ENCODE measurements around the gene MAPK10.

MAPK10 gene

GRCh38 chr4:86272669-86273068 lies 87.2 kb downstream of the MAPK10 start:
- no peak for DNase-seq

- no peak for DNase-seq
These were observed 88.8 kb downstream of the MAPK10 start for GRCh38 chr4:86271057-86271456.

GRCh38 chr4:86269354-86269753 lies 90.5 kb downstream of the MAPK10 start:
- DNase-seq, result no peak

DNA sequence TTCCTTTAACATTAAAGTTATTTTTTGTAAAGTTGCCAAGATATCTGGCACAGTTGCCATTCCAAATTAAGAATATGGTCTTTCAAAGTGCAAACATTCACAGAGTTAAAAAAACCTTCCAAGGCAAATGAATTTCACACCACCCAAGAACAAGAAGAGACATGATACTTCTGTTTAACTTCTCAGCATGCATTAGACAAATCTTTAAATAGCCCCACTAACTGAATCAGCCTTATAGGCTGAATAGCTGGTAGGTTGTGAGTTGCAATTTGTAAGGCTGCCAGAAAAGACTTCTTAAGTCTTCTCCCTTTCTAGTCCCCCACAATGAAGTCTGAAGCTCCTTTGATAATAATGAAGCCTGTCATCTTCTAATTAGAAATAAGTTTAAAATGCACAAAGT lies 95.6 kb downstream of the MAPK10 start:
- no peak for DNase-seq

DNA sequence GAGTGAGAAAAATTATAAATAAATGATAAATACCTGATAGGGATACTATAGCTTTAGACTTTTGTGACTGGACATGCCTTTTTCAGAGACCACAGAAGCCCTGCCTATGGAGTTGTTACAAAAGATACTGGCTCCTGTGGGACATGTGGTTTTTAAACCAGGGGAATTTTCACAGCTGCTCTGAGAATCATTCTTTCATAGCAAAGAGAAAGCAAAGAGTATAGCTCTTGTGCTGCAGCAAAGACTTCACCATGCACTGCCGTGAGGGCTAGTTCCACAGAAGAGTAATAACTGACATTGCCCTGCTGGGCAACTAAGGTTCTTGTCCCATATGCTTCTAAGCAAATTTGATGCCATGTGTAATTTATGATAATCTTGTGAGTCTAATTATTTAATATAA lies 98.2 kb downstream of the MAPK10 start:
- DNase-seq, result no peak

DNA sequence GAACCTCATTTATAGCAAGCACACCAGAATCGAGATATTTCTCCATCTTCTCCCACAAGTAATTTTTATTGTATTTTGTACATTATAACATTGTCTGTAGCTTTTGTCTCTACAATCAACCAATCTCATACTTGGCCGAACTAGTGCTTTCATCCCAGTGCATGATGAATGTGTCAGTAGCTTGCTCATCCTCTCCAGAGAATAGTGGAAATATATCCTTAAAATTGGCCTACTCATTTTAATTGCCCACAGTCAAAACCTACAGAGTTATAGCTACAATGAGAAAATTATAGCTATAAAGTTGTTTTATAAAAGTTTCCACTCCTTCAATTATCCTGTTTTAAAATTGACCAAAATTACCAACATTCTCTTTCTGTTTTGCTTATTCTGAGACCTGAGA lies 103.8 kb downstream of the MAPK10 start:
- no peak for DNase-seq

DNA sequence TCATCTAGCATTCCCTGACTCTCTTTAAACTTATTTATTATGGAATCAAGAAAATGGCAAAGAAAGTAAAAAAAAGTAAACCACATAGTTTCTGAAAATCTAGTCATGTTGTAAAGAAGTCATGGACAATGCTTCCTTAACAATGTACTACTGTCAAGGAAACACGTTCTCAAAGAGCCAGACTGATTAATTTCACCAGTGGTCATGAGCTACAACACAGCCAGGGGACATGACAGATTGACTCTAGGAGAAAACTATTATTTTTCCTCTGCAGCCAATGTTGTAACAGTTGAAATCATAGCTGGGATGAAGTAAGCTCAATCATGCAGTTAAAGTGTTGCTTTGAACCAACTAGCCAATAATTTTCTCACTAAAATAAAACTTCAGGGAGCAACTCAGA lies 109.2 kb downstream of the MAPK10 start:
- DNase-seq, result no peak

DNA sequence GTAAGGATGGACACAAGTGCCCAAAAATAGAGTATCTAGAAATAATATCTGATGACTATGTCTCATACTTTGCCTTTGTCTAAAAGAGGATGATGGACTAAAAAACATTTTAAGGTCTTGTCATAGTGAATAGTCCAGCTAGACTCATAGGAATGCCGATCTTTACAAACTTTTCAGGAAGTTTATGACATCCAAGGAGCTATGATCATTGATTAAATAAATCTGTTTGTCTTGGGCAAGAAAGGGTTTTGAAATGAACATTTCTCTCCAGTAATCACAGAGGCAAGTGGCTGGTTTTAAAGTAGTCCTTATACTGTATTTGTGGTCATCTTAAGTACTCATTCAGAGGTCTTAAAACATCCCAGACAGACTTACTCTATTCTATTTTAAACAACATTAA lies 109.8 kb downstream of the MAPK10 start:
- no peak for DNase-seq

DNA sequence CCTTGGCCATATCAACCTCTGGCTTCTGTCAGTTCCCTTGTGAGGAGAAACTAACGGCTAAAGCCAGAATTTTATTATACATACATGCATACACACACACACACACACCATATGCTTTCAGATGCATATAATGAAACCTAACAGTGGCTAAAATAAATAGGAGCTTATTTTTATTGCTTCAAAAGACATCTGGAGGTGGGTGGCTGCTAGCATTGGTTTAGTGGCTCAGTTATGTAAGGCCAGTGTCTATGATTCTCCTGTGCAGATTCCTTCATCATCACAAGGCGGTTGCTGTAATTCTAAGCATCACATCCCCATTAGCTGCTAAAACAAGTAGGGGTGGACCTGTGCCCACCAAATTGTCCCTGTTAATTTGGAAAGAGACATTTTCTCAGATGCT lies 110.8 kb downstream of the MAPK10 start:
- no peak for DNase-seq

DNA sequence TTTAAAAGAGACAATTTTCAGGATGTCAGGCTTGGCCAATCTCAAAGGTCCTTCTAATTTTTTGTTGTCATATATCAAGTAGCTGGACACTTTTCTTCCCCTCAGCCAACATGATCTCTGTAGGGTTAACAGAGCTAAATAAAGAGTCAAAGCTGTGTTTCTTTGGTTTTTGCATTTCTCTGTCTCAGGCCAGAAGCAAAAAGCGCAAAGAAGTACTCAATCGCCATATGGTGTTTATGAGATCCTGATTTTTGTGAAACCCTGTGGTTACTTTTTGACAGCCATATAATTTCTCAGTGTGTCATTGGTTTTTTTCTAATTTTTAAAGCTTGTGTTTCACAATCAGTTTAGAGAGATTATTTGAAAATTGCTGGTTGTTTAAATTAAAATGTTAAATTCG lies 111.9 kb downstream of the MAPK10 start:
- DNase-seq, result no peak

- no peak for DNase-seq
These were observed 112.5 kb downstream of the MAPK10 start for GRCh38 chr4:86247320-86247719.

DNA sequence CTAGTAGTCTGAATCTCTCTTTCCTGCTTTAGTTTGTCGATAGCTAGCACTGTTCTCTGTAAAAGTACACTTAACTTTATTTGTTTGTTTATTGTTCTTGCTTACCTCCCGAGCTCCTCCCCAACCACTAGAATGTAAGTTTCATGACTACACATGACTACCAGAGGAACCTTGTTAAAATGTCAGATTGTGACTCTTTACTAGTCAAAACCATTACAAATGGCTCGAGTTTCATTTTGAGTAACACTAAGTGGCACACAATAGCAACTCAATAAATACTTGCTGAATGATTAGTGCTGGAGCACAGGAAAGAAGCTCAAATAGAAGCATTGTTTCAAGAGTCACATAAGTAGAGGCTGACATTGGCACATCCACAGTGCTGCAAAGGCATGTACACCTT lies 116.1 kb downstream of the MAPK10 start:
- DNase-seq, result no peak

GRCh38 chr4:86242677-86243076 lies 117.2 kb downstream of the MAPK10 start:
- DNase-seq, result no peak

GRCh38 chr4:86235549-86235948 lies 124.3 kb downstream of the MAPK10 start:
- DNase-seq, result no peak

DNA sequence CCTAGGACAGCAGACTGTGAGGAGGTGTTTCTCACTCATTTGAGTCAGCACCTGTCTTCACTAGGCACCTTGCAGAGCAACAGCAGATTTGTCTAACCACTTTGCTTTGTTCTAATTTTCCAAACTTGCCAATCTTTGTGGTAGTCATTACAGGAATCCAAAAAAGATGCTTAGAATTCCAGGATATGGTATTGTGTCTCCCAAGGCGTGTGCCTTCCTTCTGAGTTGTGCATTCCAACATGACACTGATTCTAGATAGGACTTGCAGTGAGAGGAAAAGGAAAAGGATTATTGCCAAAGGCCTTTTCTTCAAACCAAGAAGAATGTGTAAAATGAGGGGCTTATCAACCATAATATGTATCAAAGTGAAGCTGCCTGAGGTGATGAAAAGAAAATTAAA lies 126.2 kb downstream of the MAPK10 start:
- no peak for DNase-seq

DNA sequence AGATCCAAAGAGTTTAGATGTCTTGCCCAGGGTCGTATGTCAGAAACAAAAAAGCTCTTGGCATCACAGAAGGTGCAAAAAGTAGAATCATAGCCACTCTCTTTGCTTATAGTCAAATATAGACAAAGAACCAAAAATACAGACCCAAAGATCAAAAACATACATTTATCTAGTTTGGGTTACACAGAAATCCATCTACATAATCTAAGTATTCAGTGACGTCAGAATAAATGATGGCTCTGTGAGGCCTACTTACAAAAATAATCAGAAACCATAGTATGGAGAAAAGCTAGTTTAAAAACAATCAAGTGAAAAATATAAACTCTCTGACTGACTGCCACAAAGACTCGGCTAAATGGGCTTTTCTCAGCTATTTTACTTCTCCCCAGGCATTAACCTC lies 126.8 kb downstream of the MAPK10 start:
- no peak for DNase-seq

GRCh38 chr4:86223472-86223871 lies 136.4 kb downstream of the MAPK10 start:
- no peak for DNase-seq

- no peak for DNase-seq
These were observed 138.9 kb downstream of the MAPK10 start for GRCh38 chr4:86221002-86221401.

DNA sequence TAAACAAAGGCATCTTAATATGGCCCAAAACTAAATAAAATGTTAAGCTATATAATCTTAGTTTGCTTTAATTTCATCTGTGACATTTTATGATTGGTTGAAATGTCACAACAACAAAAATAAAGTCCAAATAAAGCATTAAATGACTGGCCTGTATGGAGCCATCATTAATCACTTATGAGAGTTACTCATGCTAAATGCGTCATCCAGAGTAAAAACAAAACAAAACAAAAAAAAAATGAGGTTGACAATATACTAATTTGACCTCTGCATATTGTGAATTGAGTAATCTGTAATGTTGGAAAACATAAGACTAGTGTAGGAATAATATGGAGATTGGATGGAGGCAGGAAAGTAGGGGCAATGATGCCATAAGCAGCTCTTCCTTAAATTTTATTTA lies 139.7 kb downstream of the MAPK10 start:
- DNase-seq, result no peak

DNA sequence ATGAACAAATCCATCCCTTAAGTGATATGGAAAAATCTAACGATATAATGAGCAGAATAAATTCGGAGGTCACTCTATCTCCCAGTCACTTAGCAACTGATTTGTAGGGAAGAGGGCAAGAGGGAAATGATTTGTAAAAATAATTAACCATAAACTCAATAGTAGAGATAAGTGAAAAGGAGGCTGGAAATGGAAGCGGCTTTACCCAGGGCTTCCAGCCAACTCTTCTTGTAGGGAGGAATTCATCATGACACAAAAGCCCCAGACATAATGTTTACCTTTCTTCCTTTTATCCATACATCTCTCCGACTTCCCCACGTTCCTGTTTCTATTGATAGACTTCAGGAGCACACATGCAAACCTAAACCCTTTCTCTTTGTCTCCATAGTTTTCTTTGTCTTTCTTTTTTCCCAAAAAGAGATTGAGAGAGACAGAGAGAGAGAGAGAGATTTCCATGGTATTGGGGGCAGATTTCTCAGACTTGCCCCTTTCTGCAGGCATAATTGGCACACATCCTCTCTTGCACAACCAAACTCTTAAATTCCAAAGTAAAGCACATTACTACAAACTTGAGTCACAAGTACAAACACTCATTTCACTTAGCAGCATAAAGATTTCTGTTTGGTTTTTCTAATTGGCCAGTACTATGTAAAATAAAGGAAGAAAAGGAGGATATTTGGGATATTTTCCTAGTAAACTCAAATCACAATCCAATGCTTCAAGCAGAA lies 140.9 kb downstream of the MAPK10 start:
- no peak for DNase-seq

- DNase-seq, result no peak
These were observed 156.7 kb downstream of the MAPK10 start for GRCh38 chr4:86203176-86203575.

GRCh38 chr4:86185659-86186058 lies 174.2 kb downstream of the MAPK10 start:
- DNase-seq, result no peak

- no peak for DNase-seq
These were observed 175.0 kb downstream of the MAPK10 start for GRCh38 chr4:86184901-86185285.

- no peak for DNase-seq
These were observed 175.5 kb downstream of the MAPK10 start for GRCh38 chr4:86184216-86184900.

GRCh38 chr4:86181585-86181984 lies 178.3 kb downstream of the MAPK10 start:
- no peak for DNase-seq
